Erythroblast (primary cell): ENCODE results near the gene OR52A5.

Experiments used
- GATA1 ChIP-seq: IDR thresholded peaks from 2 replicates; pipeline ENCODE4 v1.6.1; 2011; ENCODE audit warnings: low read depth, mild to moderate bottlenecking, control low read depth, low read length, moderate library complexity
- POLR2A ChIP-seq: IDR thresholded peaks from 2 replicates; pipeline ENCODE4 v1.6.1; 2011; ENCODE audit warnings: mild to moderate bottlenecking, low read length

DNA sequence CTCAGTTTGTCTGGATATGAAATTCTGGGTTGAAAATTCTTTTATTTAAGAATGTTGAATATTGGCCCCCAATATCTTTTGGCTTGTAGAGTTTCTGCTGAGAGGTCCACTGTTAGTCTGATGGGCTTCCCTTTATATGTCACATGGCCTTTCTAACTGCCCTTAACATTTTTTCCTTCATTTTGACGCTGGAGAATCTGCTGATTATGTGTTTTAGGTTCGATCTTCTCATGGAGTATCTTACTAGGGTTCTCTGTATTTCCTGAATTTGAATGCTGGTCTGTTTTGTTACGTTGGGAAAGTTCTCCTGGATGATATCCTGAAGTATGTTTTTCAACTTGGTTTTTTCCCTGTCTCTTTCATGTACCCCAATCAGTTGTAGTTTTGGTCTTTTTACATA, 22.8 kb downstream of the OR52A5 start:
- TF ChIP-seq POLR2A (no peak), GATA1 (no peak)
